HS-5 (cell line): ENCODE results near the gene PRKCI.
"Not testable (repeated sequence)": the region's sequence is repeated elsewhere in the genome, so short reads cannot be mapped to it uniquely, and the experiment has no call there.

Source experiments
- DNase-seq: peaks from one replicate; pipeline ENCODE4 v3.0.0-alpha.2; 2012; ENCODE audit warnings: low read depth

Gene PRKCI

DNA sequence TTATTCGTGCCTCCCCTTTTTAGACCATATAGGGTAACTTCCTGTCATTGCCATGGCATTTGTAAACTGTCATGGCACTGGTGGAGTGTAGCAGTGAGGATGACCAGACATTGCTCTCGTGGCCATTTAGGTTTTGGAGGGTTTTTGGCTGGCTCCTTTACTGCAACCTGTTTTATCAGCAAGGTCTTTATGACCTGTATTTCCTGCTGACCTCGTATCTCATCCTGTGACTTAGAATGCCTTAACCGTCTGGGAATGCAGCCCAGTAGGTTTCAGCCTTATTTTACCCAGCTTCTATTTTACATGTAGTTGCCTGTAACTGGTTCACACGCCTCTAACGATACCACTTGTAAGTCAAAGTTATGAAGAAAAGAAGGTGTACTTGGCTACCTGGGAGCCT lies 121.6 kb downstream of the PRKCI start:
- not testable (repeated sequence) for DNase-seq

DNA sequence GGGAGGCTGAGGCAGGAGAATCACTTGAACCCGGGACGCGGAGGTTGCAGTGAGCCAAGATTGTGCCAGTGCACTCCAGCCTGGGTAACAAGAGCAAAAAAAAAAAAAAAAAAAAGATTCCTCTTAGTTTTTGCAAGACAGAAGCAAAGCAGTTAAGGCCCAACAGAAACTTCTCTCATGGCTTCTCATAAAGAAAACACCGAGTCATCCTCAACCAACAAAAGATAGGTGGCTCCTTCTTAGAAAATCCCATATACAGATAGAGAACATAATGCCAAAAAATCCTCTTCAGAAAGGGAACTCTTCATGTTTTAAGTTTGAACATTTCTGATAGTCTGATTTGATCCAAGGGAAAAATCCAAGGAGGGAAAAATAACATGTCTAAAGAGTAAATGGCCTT lies 122.7 kb downstream of the PRKCI start:
- DNase-seq, result no peak

DNA sequence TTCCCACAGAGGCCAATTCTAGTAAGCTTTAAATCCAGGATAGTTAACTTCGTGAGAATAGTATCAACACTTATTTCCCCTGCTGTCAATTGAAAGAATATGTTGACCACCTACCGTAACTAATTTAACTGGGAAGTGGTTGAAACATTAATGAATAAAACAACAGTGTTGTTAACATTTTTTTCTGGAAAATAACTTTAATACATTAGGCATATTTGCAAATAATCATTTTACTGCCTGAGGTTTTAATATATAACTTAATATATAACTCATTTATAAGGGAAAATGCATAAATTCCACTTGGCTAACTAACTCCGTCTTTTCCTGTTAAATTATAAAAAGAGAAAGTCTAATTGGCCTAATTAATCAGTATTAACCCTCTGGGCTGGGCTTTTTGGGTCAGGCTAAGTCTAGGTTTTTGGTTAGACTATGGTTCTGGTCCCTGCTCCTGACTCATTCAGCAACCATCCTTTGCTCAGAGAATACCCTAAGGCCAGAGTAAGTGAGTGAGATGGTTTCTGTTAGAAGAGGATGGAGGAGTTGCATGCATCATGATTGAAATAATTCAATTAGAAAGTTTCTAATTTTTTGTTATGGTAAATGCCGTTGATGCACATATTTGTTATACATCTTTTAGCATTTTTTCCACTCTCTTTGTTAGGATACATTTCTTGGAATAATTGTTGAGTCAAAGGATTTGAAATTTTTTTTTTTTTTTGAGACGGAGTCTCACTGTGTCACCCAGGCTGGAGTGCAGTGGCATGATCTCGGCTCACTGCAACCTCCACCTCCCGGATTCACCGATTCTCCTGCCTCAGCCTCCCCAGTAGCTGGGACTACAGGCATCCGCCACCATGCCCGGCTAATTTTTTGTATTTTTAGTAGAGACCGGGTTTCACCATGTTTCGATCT lies 124.5 kb downstream of the PRKCI start:
- no peak for DNase-seq

DNA sequence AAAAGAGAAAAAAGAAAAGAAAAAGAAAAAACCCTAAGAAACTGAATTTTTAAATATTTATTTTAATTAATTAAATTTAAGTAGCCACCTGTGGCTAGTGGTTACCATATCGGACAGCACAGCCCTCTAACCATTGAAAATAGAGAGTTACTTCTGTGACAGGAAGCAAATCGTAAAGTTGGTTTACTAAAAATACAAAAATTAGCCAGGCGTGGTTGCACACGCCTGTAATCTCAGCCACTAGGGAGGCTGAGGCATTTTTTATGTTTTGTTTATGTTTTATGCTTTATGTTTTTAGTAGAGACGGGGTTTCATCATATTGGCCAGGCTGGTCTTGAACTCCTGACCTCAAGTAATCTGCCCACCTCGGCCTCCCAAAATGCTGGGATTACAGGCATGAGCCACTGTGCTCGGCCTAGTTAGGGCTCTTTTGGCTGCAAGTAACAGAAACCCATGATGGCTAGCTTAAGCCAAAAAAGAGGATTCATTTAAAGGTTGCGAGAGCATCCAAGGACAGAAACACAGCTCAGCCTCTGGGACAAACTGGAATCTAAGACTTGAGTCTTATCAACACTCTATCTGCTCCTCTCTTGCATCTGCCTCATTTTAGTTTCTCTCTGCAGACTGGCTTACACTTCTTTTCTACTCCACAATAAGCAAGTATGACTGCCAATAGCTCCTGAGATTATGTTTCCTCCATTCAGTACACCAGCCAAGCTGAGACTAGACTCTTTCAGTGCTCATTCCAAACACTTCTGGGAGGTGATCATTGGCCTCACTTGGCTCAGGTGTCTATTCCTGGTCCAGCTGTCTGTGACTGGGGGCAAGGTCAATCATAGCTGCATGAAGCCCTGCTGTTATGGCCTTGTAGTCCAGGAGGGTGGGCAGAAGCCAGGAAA lies 128.5 kb downstream of the PRKCI start:
- no peak for DNase-seq

DNA sequence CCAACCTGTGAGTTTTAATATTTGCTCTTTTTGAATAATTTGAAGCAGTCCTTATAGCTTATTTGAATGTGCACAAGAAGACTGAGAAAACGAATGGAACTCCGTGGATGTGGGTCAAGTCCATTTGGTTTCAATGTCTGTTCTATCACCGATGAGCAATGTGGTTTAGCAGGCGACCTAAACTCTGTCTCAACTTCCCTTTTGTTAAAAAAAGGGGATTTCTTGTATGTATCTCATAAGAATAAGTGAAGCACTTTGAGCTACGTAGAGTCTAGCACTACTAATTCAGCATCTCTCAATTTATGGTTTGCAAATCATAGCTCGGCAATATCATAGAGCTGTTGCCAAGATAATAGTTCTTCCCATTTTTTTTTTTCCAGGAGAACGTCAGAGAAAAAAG lies 130.7 kb downstream of the PRKCI start:
- no peak for DNase-seq

DNA sequence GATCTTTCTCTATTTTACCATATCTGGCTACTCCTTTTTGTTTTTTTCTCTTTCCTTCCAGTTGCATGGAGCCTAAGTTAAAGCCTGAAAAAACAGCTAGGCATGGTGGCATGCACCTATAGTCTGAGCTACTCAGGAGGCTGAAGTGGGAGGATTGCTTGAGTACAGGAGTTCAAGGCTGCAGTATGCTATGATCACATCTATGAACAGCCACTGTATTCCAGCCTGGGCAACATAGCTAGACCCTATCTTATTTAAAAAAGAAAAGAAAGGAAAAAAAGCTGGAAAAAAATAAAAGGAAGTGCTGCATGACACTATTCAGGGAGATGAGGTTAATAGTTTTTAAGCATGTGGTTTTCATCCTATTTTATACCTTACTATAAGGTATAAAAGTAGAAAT lies 131.3 kb downstream of the PRKCI start:
- no peak for DNase-seq

DNA sequence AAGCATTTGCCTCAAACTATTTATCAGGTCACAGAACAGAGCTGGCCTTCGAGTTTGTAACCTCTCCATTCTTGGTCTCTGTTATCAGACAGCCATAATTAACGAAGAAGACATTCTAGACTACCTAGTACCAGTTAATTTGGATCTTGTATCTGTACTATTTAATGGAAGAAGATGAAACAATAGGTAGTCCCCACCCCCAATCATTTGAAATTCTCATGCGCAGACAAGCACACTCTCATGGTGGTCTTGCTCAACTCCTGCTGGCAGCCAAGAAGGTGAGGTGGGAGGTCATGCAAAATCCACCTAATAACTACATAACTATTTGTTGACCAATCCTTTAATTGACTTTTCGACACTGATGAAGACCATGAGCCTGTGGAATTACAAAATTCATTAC lies 132.5 kb downstream of the PRKCI start:
- no peak for DNase-seq
